ENCODE measurements around the gene ODF2. TPM values are rescaled to one million over a fixed set of nuclear protein-coding genes. Genes with fewer than 3 reads are reported as not detected.

Gene ODF2
- polyA plus RNA-seq, 1 donor (not counting 4 experiments of a cell fraction or from before 2014, with no cell fraction given): 14.0 TPM

GRCh38 chr9:128523199-128523925 is 67.6 kb downstream of the ODF2 start:
- Histone ChIP-seq H3K9ac (ENCODE audit: control insufficient read depth, extremely low read depth, insufficient read depth, low read length) (no peak overlapping the region), H3K27ac (ENCODE audit: control insufficient read depth, insufficient read depth, low read length) (no peak overlapping the region)

DNA sequence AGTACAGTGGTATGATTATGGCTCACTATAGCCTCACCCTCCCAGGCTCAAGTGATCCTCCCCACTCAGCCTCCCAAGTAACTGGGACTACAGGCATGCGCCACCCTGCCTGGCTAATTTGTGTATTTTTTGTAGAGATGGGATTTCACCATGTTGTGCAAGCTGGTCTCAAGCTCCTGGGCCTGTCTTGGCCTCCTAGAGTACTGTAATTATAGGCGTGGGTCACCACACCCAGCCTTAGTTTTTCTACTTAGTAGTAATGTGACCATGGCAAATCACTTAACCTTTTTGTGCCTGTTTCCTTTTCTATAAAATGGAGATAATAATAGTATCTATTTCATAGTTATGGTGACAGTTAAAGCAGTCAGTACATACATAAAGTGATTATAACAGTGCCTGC is 70.9 kb downstream of the ODF2 start:
- Histone ChIP-seq H3K27me3 (ENCODE audit: control insufficient read depth, extremely low read depth, insufficient read depth, low read length) (no peaks in the 10 kb centered on the region), H3K79me2 (ENCODE audit: control insufficient read depth, insufficient read depth, low read length) (no peaks in the 10 kb centered on the region), H3K36me3 (ENCODE audit: control insufficient read depth in 2 of 2, extremely low read depth in 1 of 2, insufficient read depth in 2 of 2, low read length in 2 of 2) (peaks cover 19 to 35% of the 10 kb centered on the region in 2 experiments), H3K4me3 (ENCODE audit: control insufficient read depth in 2 of 3, extremely low read depth in 1 of 3, insufficient read depth in 2 of 3, low read depth in 1 of 3, low read length in 3 of 3) (no peak overlapping the region), H3K4me1 (ENCODE audit: control insufficient read depth, extremely low read depth, insufficient read depth, low read length) (peaks cover 4% of the 10 kb centered on the region), H2AFZ (ENCODE audit: control insufficient read depth, low read length) (no peak overlapping the region), H3K4me2 (ENCODE audit: control insufficient read depth, extremely low read depth, insufficient read depth, low read depth, low read length) (no peak overlapping the region), H3K9me1 (ENCODE audit: control insufficient read depth, extremely low read depth, insufficient read depth, low read length) (no peaks in the 10 kb centered on the region), H3K9me3 (ENCODE audit: control insufficient read depth, low read depth, low read length) (no peaks in the 10 kb centered on the region), H3K9ac (ENCODE audit: control insufficient read depth, extremely low read depth, insufficient read depth, low read length) (no peak overlapping the region), H3K27ac (ENCODE audit: control insufficient read depth, insufficient read depth, low read length) (no peak overlapping the region), H4K20me1 (ENCODE audit: control insufficient read depth, extremely low read depth, insufficient read depth, low read length) (no peaks in the 10 kb centered on the region)
- FAIRE-seq (no peak), DNase-seq (ENCODE audit: low read depth, low spot score) (no peak)
- dilution Hi-C loops (cut with MboI; ENCODE audit: extremely low pct_ligation_motif_present, low sequenced_read_pairs): no loop called here
- no peak for TF ChIP-seq EZH2 (IDR thresholded peaks at IDR 0.05; ENCODE audit: low read length)
- TF ChIP-seq, protein P1, sequence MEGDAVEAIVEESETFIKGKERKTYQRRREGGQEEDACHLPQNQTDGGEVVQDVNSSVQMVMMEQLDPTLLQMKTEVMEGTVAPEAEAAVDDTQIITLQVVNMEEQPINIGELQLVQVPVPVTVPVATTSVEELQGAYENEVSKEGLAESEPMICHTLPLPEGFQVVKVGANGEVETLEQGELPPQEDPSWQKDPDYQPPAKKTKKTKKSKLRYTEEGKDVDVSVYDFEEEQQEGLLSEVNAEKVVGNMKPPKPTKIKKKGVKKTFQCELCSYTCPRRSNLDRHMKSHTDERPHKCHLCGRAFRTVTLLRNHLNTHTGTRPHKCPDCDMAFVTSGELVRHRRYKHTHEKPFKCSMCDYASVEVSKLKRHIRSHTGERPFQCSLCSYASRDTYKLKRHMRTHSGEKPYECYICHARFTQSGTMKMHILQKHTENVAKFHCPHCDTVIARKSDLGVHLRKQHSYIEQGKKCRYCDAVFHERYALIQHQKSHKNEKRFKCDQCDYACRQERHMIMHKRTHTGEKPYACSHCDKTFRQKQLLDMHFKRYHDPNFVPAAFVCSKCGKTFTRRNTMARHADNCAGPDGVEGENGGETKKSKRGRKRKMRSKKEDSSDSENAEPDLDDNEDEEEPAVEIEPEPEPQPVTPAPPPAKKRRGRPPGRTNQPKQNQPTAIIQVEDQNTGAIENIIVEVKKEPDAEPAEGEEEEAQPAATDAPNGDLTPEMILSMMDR (optimal IDR thresholded peaks at IDR 0.05 in 1 of 3, IDR thresholded peaks at IDR 0.05 in 1 of 3, conservative IDR thresholded peaks at IDR 0.05 in 1 of 3; ENCODE audit: extremely low read depth in 1 of 3, insufficient read depth in 2 of 3, low read length in 3 of 3): no peak

More at GRCh38 chr9:128523199-128523925, 67.6 kb downstream of the ODF2 start:
- Histone ChIP-seq H3K9me1 (ENCODE audit: control insufficient read depth, extremely low read depth, insufficient read depth, low read length) (no peaks in the 10 kb centered on the region), H3K79me2 (ENCODE audit: control insufficient read depth, insufficient read depth, low read length) (no peaks in the 10 kb centered on the region), H3K4me3 (ENCODE audit: control insufficient read depth in 2 of 3, extremely low read depth in 1 of 3, insufficient read depth in 2 of 3, low read depth in 1 of 3, low read length in 3 of 3) (no peak overlapping the region), H2AFZ (ENCODE audit: control insufficient read depth, low read length) (no peak overlapping the region), H4K20me1 (ENCODE audit: control insufficient read depth, extremely low read depth, insufficient read depth, low read length) (no peaks in the 10 kb centered on the region), H3K9me3 (ENCODE audit: control insufficient read depth, low read depth, low read length) (no peaks in the 10 kb centered on the region), H3K27me3 (ENCODE audit: control insufficient read depth, extremely low read depth, insufficient read depth, low read length) (no peaks in the 10 kb centered on the region), H3K4me1 (ENCODE audit: control insufficient read depth, extremely low read depth, insufficient read depth, low read length) (peaks cover 4% of the 10 kb centered on the region), H3K4me2 (ENCODE audit: control insufficient read depth, extremely low read depth, insufficient read depth, low read depth, low read length) (no peak overlapping the region), H3K36me3 (ENCODE audit: control insufficient read depth in 2 of 2, extremely low read depth in 1 of 2, insufficient read depth in 2 of 2, low read length in 2 of 2) (peaks cover 12 to 26% of the 10 kb centered on the region in 2 experiments)
- dilution Hi-C loops (cut with MboI; ENCODE audit: extremely low pct_ligation_motif_present, low sequenced_read_pairs): no loop called here
- DNase-seq (ENCODE audit: low read depth, low spot score): no peak
- TF ChIP-seq, protein P1 (optimal IDR thresholded peaks at IDR 0.05 in 1 of 3, IDR thresholded peaks at IDR 0.05 in 1 of 3, conservative IDR thresholded peaks at IDR 0.05 in 1 of 3; ENCODE audit: extremely low read depth in 1 of 3, insufficient read depth in 2 of 3, low read length in 3 of 3): no peak
- no peak for TF ChIP-seq EZH2 (IDR thresholded peaks at IDR 0.05; ENCODE audit: low read length)
- no peak for FAIRE-seq

Data from keratinocyte (primary cell).